Body of pancreas (tissue), 4 donors: Measurements from ENCODE around the gene TSPYL1.

ENCODE experiments used
- CTCF ChIP-seq, 7 experiments: fragments of 450-650 bp in 4 of 7; fragments of 200-600 bp in 3 of 7; sonication (generic) in 3 of 7; IDR thresholded peaks; one replicate each; pipeline ENCODE4 v1.5.1; 2016 to 2019; ENCODE audit warnings: antibody characterized with exemption in 7 of 7
- POLR2A ChIP-seq, 3 donors: fragments of 450-650 bp; IDR thresholded peaks; one replicate each; pipeline ENCODE4 v1.6.1; 2016; ENCODE audit warnings: antibody characterized with exemption in 3 of 3, mild to moderate bottlenecking in 2 of 3

GRCh38 chr6:116307001-116307400 is 27.3 kb upstream of the TSPYL1 start:
- TF ChIP-seq POLR2A (IDR thresholded peaks at IDR 0.05) = no peak
- no peak for TF ChIP-seq CTCF (IDR thresholded peaks at IDR 0.05)
